NB4 (cell line): ENCODE results near the gene USB1.

Source experiments
- POLR2A ChIP-seq: IDR thresholded peaks from 2 replicates; pipeline ENCODE4 v1.6.1; 2011; ENCODE audit warnings: mild to moderate bottlenecking; ENCODE audit not compliant: insufficient read length; ENCODE audit errors: extremely low read depth
- TF ChIP-seq, protein P1 (sequence below): IDR thresholded peaks from one replicate; pipeline ENCODE4 v1.5.1; 2012; ENCODE audit warnings: low read depth, low read length

DNA sequence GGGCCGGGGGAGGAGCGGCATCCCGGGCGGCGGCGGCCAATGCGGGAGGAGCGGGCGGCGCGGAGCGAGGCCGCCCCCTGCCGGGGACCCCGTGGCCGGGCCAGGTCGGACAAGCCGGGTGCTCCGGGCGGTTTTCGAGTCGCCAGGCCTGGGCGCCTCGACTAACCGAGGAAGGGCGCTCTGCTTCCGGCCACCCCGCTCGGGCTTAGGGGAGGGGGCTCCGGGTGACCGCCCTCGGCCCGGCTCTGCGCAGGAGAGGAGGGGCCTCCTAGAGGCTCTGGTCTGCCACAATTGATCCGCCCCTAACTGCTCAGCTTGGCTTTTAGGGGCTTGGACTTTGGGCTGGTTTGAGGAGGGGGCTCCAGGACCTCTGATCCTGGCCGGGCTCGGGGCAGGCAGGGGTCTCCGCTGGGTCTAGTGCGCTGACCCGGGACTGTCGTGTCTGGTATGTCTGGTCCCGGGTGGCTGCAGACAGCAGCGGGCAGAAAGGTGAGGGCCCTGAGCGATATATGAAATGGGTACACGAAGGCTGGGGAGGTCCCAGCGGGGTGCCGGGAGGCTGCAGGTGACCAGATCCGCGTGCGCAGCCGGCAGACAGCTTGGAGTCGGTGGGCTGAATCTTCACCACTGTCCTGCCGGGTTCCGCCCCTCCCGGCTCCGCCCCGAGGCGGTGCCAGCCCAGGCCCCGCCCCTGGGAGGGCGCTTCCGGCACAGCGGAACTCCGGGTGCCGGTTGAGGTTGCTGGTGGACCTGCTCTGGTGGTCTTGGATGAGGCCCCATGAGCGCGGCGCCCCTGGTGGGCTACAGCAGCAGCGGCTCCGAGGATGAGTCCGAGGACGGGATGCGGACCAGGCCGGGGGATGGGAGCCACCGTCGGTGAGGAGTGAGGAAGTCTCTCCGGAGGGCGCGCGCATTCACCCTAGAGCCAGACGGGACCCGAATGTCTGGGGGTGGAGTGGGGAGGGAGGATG lies at the start of gene USB1:
- TF ChIP-seq, protein P1, sequence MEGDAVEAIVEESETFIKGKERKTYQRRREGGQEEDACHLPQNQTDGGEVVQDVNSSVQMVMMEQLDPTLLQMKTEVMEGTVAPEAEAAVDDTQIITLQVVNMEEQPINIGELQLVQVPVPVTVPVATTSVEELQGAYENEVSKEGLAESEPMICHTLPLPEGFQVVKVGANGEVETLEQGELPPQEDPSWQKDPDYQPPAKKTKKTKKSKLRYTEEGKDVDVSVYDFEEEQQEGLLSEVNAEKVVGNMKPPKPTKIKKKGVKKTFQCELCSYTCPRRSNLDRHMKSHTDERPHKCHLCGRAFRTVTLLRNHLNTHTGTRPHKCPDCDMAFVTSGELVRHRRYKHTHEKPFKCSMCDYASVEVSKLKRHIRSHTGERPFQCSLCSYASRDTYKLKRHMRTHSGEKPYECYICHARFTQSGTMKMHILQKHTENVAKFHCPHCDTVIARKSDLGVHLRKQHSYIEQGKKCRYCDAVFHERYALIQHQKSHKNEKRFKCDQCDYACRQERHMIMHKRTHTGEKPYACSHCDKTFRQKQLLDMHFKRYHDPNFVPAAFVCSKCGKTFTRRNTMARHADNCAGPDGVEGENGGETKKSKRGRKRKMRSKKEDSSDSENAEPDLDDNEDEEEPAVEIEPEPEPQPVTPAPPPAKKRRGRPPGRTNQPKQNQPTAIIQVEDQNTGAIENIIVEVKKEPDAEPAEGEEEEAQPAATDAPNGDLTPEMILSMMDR: peak; percentile 35
- peak; percentile 78 for TF ChIP-seq POLR2A
